ENCODE data around the gene MSRB3.
"Not testable (repeated sequence)": the region's sequence is repeated elsewhere in the genome, so short reads cannot be mapped to it uniquely, and the experiment has no call there.

MSRB3 gene

GRCh38 chr12:65420941-65421340, 142.5 kb downstream of the MSRB3 start:
- ATAC-seq (no peak), DNase-seq (no peak)
- H3K4me3 Mint-ChIP-seq, result no peak overlapping the region
- H3K27me3 Mint-ChIP-seq, result no peaks in the 10 kb centered on the region
- no peak overlapping the region for H3K27ac Mint-ChIP-seq
- no peaks in the 10 kb centered on the region for H3K4me1 Mint-ChIP-seq
- H3K9me3 Mint-ChIP-seq, result peaks cover 20% of the 10 kb centered on the region
- no peaks in the 10 kb centered on the region for H3K36me3 Mint-ChIP-seq (ENCODE audit: low read depth)

DNA sequence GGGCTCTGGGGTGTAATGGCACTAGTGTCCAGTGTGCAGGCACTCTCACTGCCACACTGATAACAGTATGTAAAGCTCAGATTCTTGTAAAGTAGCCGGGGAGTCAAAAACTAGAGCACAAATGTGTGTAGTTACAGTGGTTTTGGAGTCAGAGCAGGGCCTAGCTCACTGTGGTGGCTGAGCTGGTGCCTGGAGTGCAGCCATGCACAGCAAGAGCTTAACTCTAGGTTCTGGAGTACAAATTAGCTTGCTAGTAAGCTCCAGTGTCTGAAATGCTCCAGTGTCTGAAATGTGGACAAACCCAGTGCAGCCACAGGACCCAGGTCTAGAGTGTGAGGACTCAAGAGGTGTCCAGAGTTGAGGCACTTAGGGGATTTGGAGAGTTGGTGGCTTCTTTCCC, 149.2 kb downstream of the MSRB3 start:
- no peak overlapping the region for H3K27ac Mint-ChIP-seq
- ATAC-seq, result no peak
- no peak overlapping the region for H3K4me3 Mint-ChIP-seq
- no peak for DNase-seq
- H3K36me3 Mint-ChIP-seq (ENCODE audit: low read depth), result no peaks in the 10 kb centered on the region
- H3K27me3 Mint-ChIP-seq, result no peaks in the 10 kb centered on the region
- peaks cover 11% of the 10 kb centered on the region for H3K9me3 Mint-ChIP-seq
- no peaks in the 10 kb centered on the region for H3K4me1 Mint-ChIP-seq

- H3K4me3 Mint-ChIP-seq, result no peak overlapping the region
- H3K4me1 Mint-ChIP-seq, result no peaks in the 10 kb centered on the region
- ATAC-seq (no peak), DNase-seq (no peak)
- H3K36me3 Mint-ChIP-seq (ENCODE audit: low read depth), result no peaks in the 10 kb centered on the region
- no peaks in the 10 kb centered on the region for H3K27me3 Mint-ChIP-seq
- no peak overlapping the region for H3K27ac Mint-ChIP-seq
- peaks cover 7% of the 10 kb centered on the region for H3K9me3 Mint-ChIP-seq
These were observed 151.5 kb downstream of the MSRB3 start for GRCh38 chr12:65430006-65430405.

GRCh38 chr12:65430571-65431306, 152.3 kb downstream of the MSRB3 start:
- Mint-ChIP-seq H3K27me3 (no peaks in the 10 kb centered on the region), H3K27ac (no peak overlapping the region), H3K4me1 (no peaks in the 10 kb centered on the region), H3K36me3 (ENCODE audit: low read depth) (no peaks in the 10 kb centered on the region), H3K9me3 (peaks cover 7% of the 10 kb centered on the region), H3K4me3 (no peak overlapping the region)
- DNase-seq (no peak), ATAC-seq (no peak)

DNA sequence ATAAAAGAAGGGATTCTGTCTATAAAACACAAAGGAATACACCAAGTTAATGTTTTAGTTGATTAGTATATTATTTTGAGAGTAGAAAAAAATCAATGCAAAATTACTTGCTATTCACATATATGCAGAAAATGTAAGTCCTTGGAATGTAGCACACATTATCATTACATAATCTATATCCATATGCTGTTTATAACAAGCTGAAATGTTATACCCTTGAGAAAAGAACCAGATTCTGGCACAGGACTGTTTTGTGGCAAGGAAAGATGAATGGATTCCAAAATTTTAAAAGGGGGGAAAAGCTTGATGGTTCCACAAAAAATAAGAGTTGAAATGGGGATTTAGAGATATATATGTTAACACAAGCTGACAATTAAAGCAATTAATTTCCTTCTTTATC, 153.6 kb downstream of the MSRB3 start:
- Mint-ChIP-seq H3K36me3 (ENCODE audit: low read depth) (no peaks in the 10 kb centered on the region), H3K4me1 (no peaks in the 10 kb centered on the region), H3K9me3 (peaks cover 4% of the 10 kb centered on the region)

GRCh38 chr12:65432651-65433050, 154.2 kb downstream of the MSRB3 start:
- DNase-seq, result no peak
- H3K36me3 Mint-ChIP-seq (ENCODE audit: low read depth), result no peaks in the 10 kb centered on the region
- H3K27me3 Mint-ChIP-seq, result no peaks in the 10 kb centered on the region
- peaks cover under 1% of the 10 kb centered on the region for H3K9me3 Mint-ChIP-seq
- H3K4me1 Mint-ChIP-seq, result no peaks in the 10 kb centered on the region
- H3K27ac Mint-ChIP-seq, result no peak overlapping the region
- ATAC-seq, result no peak
- H3K4me3 Mint-ChIP-seq, result no peak overlapping the region

More for the DNA sequence above, 153.6 kb downstream of the MSRB3 start:
- H3K4me3 Mint-ChIP-seq, result no peak overlapping the region
- ATAC-seq (no peak), DNase-seq (no peak)
- no peaks in the 10 kb centered on the region for H3K27me3 Mint-ChIP-seq
- no peak overlapping the region for H3K27ac Mint-ChIP-seq

DNA sequence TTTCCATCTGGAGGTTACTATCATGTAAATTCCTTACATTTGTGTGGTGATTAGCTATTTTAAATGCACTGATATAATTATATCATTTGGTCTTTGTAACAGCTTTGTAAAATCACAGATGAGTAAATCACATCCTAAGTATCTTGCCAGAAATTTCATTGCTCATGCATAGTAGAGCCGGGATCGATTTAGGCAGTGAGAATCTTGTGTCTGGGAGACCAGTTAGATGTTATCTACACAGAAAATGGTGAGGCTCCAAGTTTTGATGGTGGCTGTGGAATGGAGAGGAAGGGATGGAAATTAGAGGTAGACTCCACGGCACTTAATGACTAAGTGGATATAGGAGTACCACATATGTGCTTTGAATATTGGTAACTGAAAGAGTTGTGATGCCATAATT, 156.3 kb downstream of the MSRB3 start:
- Mint-ChIP-seq H3K9me3 (no peaks in the 10 kb centered on the region), H3K27me3 (peaks cover 3% of the 10 kb centered on the region), H3K4me3 (no peak overlapping the region), H3K36me3 (ENCODE audit: low read depth) (no peaks in the 10 kb centered on the region), H3K4me1 (no peaks in the 10 kb centered on the region), H3K27ac (no peak overlapping the region)
- DNase-seq (no peak), ATAC-seq (no peak)

DNA sequence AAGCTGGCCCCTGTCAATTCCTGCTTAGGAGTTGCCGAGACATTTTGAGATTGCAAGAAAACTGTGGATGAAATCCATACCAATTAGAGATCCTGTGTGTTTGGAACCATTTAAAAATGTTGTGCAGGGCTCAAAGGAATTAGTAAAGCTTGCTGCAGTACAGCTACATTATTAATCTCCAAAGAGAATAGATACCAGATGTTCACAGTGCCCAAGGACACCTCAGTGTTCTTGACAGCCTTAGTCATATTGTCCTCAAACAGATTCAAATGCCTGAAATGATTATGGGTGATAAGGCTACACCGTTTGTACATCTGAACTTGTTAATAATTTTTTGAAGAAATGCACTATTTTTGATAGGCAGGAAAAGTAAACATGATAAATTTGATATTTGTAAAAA, 164.6 kb downstream of the MSRB3 start:
- Mint-ChIP-seq H3K9me3 (no peaks in the 10 kb centered on the region), H3K4me3 (no peak overlapping the region), H3K27me3 (peaks cover 9% of the 10 kb centered on the region), H3K27ac (no peak overlapping the region), H3K36me3 (ENCODE audit: low read depth) (no peaks in the 10 kb centered on the region), H3K4me1 (no peaks in the 10 kb centered on the region)
- DNase-seq (no peak), ATAC-seq (no peak)

DNA sequence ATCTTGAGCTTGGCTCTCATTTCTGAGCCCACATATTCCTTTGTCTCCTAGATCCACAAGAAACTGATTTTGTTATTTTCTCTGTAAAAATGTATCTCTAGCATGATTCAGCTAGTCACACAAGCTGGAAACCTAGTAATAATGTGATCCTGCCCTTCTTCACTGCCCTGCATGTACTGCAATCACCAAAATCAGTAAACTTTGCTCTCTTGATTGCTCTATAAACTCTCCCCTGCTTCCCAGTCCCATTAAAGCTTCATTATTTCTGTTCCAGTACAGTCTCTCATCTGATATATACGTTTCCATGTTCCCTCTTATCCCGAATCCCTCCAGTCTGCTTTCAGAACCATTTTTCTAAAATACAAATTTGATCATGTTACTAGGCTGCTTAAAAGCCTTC, 166.5 kb downstream of the MSRB3 start:
- Mint-ChIP-seq H3K4me1 (no peaks in the 10 kb centered on the region), H3K27ac (no peak overlapping the region), H3K36me3 (ENCODE audit: low read depth) (no peaks in the 10 kb centered on the region), H3K4me3 (no peak overlapping the region), H3K27me3 (peaks cover 6% of the 10 kb centered on the region), H3K9me3 (no peaks in the 10 kb centered on the region)
- no peak for DNase-seq
- ATAC-seq, result no peak

DNA sequence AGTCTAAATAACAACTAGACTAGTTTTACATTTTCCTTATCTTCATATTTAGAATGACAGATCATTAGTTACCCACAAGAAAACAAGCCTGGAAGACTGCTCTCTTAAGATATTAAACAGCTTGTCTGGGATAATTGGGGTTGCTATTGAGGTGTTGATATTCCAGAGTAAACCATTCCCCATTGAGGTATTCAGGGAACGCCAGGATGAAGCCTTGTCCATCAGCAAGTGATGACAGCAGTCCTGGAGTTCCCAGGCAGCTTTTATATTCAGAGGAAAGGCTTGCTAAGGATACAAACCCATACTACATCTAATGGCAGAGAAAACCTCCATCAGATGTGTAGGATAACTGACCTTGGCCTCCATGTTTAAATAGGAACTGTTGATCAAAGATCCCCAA, 168.4 kb downstream of the MSRB3 start:
- DNase-seq (no peak), ATAC-seq (no peak)
- H3K4me1 Mint-ChIP-seq, result no peaks in the 10 kb centered on the region
- H3K36me3 Mint-ChIP-seq (ENCODE audit: low read depth), result no peaks in the 10 kb centered on the region
- H3K27me3 Mint-ChIP-seq, result peaks cover 6% of the 10 kb centered on the region
- no peak overlapping the region for H3K4me3 Mint-ChIP-seq
- no peak overlapping the region for H3K27ac Mint-ChIP-seq
- H3K9me3 Mint-ChIP-seq, result no peaks in the 10 kb centered on the region

GRCh38 chr12:65449400-65449799, 170.9 kb downstream of the MSRB3 start:
- Mint-ChIP-seq H3K9me3 (no peaks in the 10 kb centered on the region), H3K4me1 (no peaks in the 10 kb centered on the region)

DNA sequence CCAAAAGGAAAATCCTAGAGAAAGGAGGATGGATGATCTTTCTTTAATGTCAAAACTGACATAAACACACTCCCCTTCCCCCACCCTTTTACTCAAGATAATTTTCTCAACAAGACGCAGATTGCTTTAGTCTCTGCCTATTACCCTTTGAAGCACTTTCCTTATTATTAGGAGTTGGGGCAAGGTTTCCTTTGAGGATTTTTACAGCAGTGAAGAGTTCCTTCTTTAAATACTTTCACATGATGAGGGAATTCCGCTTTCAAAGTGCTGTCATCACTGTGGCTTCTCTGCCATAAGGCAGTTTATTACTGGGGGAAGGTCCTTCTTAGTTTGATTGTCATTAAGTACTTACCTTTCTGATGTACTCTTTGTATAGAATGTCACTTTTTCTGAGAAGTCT, 172.1 kb downstream of the MSRB3 start:
- H3K4me1 Mint-ChIP-seq, result no peaks in the 10 kb centered on the region
- no peak overlapping the region for H3K27ac Mint-ChIP-seq
- H3K36me3 Mint-ChIP-seq (ENCODE audit: low read depth), result no peaks in the 10 kb centered on the region
- no peak overlapping the region for H3K4me3 Mint-ChIP-seq
- DNase-seq, result no peak
- H3K9me3 Mint-ChIP-seq, result no peaks in the 10 kb centered on the region
- no peak for ATAC-seq
- H3K27me3 Mint-ChIP-seq, result peaks cover 6% of the 10 kb centered on the region

More at GRCh38 chr12:65449400-65449799, 170.9 kb downstream of the MSRB3 start:
- H3K27me3 Mint-ChIP-seq, result peaks cover 6% of the 10 kb centered on the region
- H3K36me3 Mint-ChIP-seq (ENCODE audit: low read depth), result no peaks in the 10 kb centered on the region
- ATAC-seq (no peak), DNase-seq (no peak)
- no peak overlapping the region for H3K4me3 Mint-ChIP-seq
- H3K27ac Mint-ChIP-seq, result no peak overlapping the region

- no peaks in the 10 kb centered on the region for H3K27me3 Mint-ChIP-seq
- H3K4me3 Mint-ChIP-seq, result no peak overlapping the region
- no peaks in the 10 kb centered on the region for H3K9me3 Mint-ChIP-seq
- no peak for DNase-seq
- no peak for ATAC-seq
- no peak overlapping the region for H3K27ac Mint-ChIP-seq
- no peaks in the 10 kb centered on the region for H3K4me1 Mint-ChIP-seq
- H3K36me3 Mint-ChIP-seq (ENCODE audit: low read depth), result no peaks in the 10 kb centered on the region
These were observed 175.8 kb downstream of the MSRB3 start for GRCh38 chr12:65454115-65454787.

DNA sequence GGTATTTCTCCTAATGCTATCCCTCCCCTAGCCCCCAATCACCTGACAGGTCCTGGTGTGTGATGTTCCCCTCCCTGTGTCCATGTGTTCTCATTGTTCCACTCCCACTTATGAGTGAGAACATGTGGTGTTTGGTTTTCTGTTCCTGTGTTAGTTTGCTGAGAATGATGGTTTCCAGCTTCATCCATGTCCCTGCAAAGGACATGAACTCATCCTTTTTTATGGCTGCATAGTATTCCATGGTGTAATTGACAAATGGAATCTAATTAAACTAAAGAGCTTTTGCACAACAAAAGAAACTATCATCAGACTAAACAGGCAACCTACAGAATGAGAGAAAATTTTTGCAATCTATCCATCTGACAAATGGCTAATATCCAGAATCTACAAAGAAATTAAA, 178.9 kb downstream of the MSRB3 start:
- H3K36me3 Mint-ChIP-seq (ENCODE audit: low read depth); H3K27me3 Mint-ChIP-seq; ATAC-seq; H3K4me1 Mint-ChIP-seq; H3K27ac Mint-ChIP-seq; H3K4me3 Mint-ChIP-seq; H3K9me3 Mint-ChIP-seq; DNase-seq: not testable (repeated sequence)

GRCh38 chr12:65458718-65459117, 180.2 kb downstream of the MSRB3 start:
- no peaks in the 10 kb centered on the region for H3K4me1 Mint-ChIP-seq
- H3K9me3 Mint-ChIP-seq, result no peaks in the 10 kb centered on the region
- H3K36me3 Mint-ChIP-seq (ENCODE audit: low read depth), result no peaks in the 10 kb centered on the region
- no peak for DNase-seq
- no peak overlapping the region for H3K4me3 Mint-ChIP-seq
- no peaks in the 10 kb centered on the region for H3K27me3 Mint-ChIP-seq
- no peak overlapping the region for H3K27ac Mint-ChIP-seq
- no peak for ATAC-seq
